SJCRH30 (cell line): ENCODE data around the gene ZNHIT2. TPM values are rescaled to one million over a fixed set of nuclear protein-coding genes. Genes with fewer than 3 reads are reported as not detected.
"Not testable (repeated sequence)": the region's sequence is repeated elsewhere in the genome, so short reads cannot be mapped to it uniquely, and the experiment has no call there.

Source experiments
- DNase-seq, 2 experiments: peaks; one replicate each; pipeline ENCODE4 v3.0.0-alpha.2; 2015 to 2020
- H3K27ac ChIP-seq: fragments of 250-450 bp; sonication (Bioruptor Pico); 2 replicates; pipeline ENCODE4 v1.5.1; 2020; ENCODE audit warnings: mild to moderate bottlenecking, moderate library complexity
- H3K27me3 ChIP-seq: fragments of 250-450 bp; sonication (Bioruptor Pico); 2 replicates; pipeline ENCODE4 v1.5.1; 2020; ENCODE audit warnings: mild to moderate bottlenecking, moderate library complexity
- H3K36me3 ChIP-seq: fragments of 250-450 bp; sonication (Bioruptor Pico); 2 replicates; pipeline ENCODE4 v1.5.1; 2020; ENCODE audit warnings: mild to moderate bottlenecking, moderate library complexity
- H3K4me1 ChIP-seq: fragments of 250-450 bp; sonication (Bioruptor Pico); 2 replicates; pipeline ENCODE4 v1.5.1; 2020; ENCODE audit warnings: mild to moderate bottlenecking, moderate library complexity
- H3K4me3 ChIP-seq: fragments of 250-450 bp; sonication (Bioruptor Pico); 2 replicates; pipeline ENCODE4 v1.5.1; 2020; ENCODE audit warnings: mild to moderate bottlenecking, moderate library complexity
- H3K9me3 ChIP-seq: fragments of 250-450 bp; sonication (Bioruptor Pico); replicated peaks from 2 replicates; pipeline ENCODE4 v1.5.1; 2020; ENCODE audit warnings: mild to moderate bottlenecking, moderate library complexity
- total RNA-seq: library from RNA; depleted of rRNA; stranded (reverse); fragments of >200 nt; shearing (Covaris generic); gene quantifications from 2 replicates; pipeline ENCODE4 v1.2.3, GENCODE V29; 2014

Gene ZNHIT2
- total RNA-seq, 1 experiment from 2014 or later, result 8.3 TPM

GRCh38 chr11:65129649-65130441, 12.3 kb upstream of the ZNHIT2 start:
- H3K36me3 ChIP-seq, result peaks cover 33% of the 10 kb centered on the region
- H3K9me3 ChIP-seq, result no peaks in the 10 kb centered on the region
- H3K27ac ChIP-seq, result no peak overlapping the region
- H3K4me1 ChIP-seq, result peaks cover 3% of the 10 kb centered on the region; the same call in 1 of the 2 replicates
- H3K27me3 ChIP-seq, result no peaks in the 10 kb centered on the region
- H3K4me3 ChIP-seq, result no peak overlapping the region
- no peak for DNase-seq

GRCh38 chr11:65128182-65129145, 11.0 kb upstream of the ZNHIT2 start:
- Histone ChIP-seq H3K4me3 (no peak overlapping the region), H3K27me3 (no peaks in the 10 kb centered on the region), H3K9me3 (no peaks in the 10 kb centered on the region), H3K27ac (no peak overlapping the region), H3K4me1 (peaks cover 3% of the 10 kb centered on the region; the same call in 1 of the 2 replicates), H3K36me3 (peaks cover 33% of the 10 kb centered on the region)
- DNase-seq, result no peak

- Histone ChIP-seq H3K9me3 (no peaks in the 10 kb centered on the region), H3K4me1 (peaks cover 4% of the 10 kb centered on the region; the same call in 1 of the 2 replicates), H3K36me3 (peaks cover 33% of the 10 kb centered on the region), H3K27ac (no peak overlapping the region), H3K27me3 (no peaks in the 10 kb centered on the region), H3K4me3 (no peak overlapping the region)
- no peak for DNase-seq
Measured at GRCh38 chr11:65127473-65128181, 10.1 kb upstream of the ZNHIT2 start.

- Histone ChIP-seq H3K9me3 (no peaks in the 10 kb centered on the region), H3K4me1 (peaks cover 4% of the 10 kb centered on the region; the same call in 1 of the 2 replicates), H3K4me3 (no peak overlapping the region), H3K27me3 (no peaks in the 10 kb centered on the region), H3K27ac (no peak overlapping the region), H3K36me3 (peaks cover 33% of the 10 kb centered on the region)
- no peak for DNase-seq
Measured at GRCh38 chr11:65126624-65127274, 9.2 kb upstream of the ZNHIT2 start.

- Histone ChIP-seq H3K9me3 (no peaks in the 10 kb centered on the region), H3K4me1 (peaks cover 4% of the 10 kb centered on the region; the same call in 1 of the 2 replicates), H3K36me3 (peaks cover 40% of the 10 kb centered on the region), H3K27me3 (no peaks in the 10 kb centered on the region), H3K4me3 (no peak overlapping the region), H3K27ac (no peak overlapping the region)
- DNase-seq, result no peak
Measured at GRCh38 chr11:65125197-65126056, 7.9 kb upstream of the ZNHIT2 start.

GRCh38 chr11:65124480-65125196, 7.1 kb upstream of the ZNHIT2 start:
- no peak for DNase-seq

GRCh38 chr11:65121865-65122696, 4.6 kb upstream of the ZNHIT2 start, which contains the start of the genes FAU and MRPL49:
TSS of gene FAU (minus strand) at chr11:65122134. CDS start at chr11:65121813, 321 bp downstream.
TSS of gene MRPL49 (plus strand) at chr11:65122321. CDS start at chr11:65122347, 26 bp downstream.
- Histone ChIP-seq H3K27me3 (no peaks in the 10 kb centered on the region), H3K9me3 (no peaks in the 10 kb centered on the region), H3K4me1 (peaks cover 4% of the 10 kb centered on the region; the same call in 1 of the 2 replicates), H3K27ac (peak within 1 kb of the TSS; percentile 58), H3K36me3 (peaks cover 37% of the 10 kb centered on the region), H3K4me3 (peak within 1 kb of the TSS; percentile 97)
- DNase-seq, result peak; percentile 96 to 97

More at GRCh38 chr11:65124480-65125196, 7.1 kb upstream of the ZNHIT2 start:
- Histone ChIP-seq H3K4me3 (no peak overlapping the region), H3K27ac (no peak overlapping the region), H3K9me3 (no peaks in the 10 kb centered on the region), H3K36me3 (peaks cover 46% of the 10 kb centered on the region), H3K27me3 (no peaks in the 10 kb centered on the region), H3K4me1 (peaks cover 4% of the 10 kb centered on the region; the same call in 1 of the 2 replicates)

GRCh38 chr11:65121447-65121864, 4.0 kb upstream of the ZNHIT2 start:
- Histone ChIP-seq H3K36me3 (peaks cover 32% of the 10 kb centered on the region), H3K4me3 (peak overlapping the region; percentile 97), H3K27me3 (no peaks in the 10 kb centered on the region), H3K9me3 (no peaks in the 10 kb centered on the region), H3K4me1 (peaks cover 7% of the 10 kb centered on the region; the same call in 1 of the 2 replicates), H3K27ac (peak overlapping the region; percentile 58)
- DNase-seq, result no peak

GRCh38 chr11:65120831-65121230, 3.3 kb upstream of the ZNHIT2 start:
- Histone ChIP-seq H3K27me3 (no peaks in the 10 kb centered on the region), H3K36me3 (peaks cover 29% of the 10 kb centered on the region), H3K27ac (no peak overlapping the region)

GRCh38 chr11:65119670-65119995, 2.1 kb upstream of the ZNHIT2 start:
- Histone ChIP-seq H3K36me3 (peaks cover 20% of the 10 kb centered on the region), H3K27ac (no peak overlapping the region), H3K9me3 (no peaks in the 10 kb centered on the region), H3K4me3 (no peak overlapping the region), H3K27me3 (no peaks in the 10 kb centered on the region), H3K4me1 (peaks cover 7% of the 10 kb centered on the region; the same call in 1 of the 2 replicates)
- DNase-seq, result no peak

More at GRCh38 chr11:65120831-65121230, 3.3 kb upstream of the ZNHIT2 start:
- H3K4me3 ChIP-seq, result peak overlapping the region; percentile 97
- no peaks in the 10 kb centered on the region for H3K9me3 ChIP-seq
- H3K4me1 ChIP-seq, result peaks cover 7% of the 10 kb centered on the region; the same call in 1 of the 2 replicates
- DNase-seq, result no peak

- not testable (repeated sequence) for H3K4me3 ChIP-seq, H3K27me3 ChIP-seq, H3K4me1 ChIP-seq, H3K27ac ChIP-seq, DNase-seq, H3K9me3 ChIP-seq
- H3K36me3 ChIP-seq, result peaks cover 20% of the 10 kb centered on the region
Measured at GRCh38 chr11:65118891-65119669, 1.6 kb upstream of the ZNHIT2 start.
